Smooth muscle cell (in vitro differentiated cells): ENCODE data around the gene INTS1. TPM values are rescaled to one million over a fixed set of nuclear protein-coding genes. Genes with fewer than 3 reads are reported as not detected.

Source experiments
- DNase-seq: peaks from one replicate; lab custom pipeline; 2025; ENCODE audit not compliant: unreplicated experiment; lab: John Stamatoyannopoulos, UW
- H2AFZ ChIP-seq: fragments of 200-600 bp; sonication (generic); 2 replicates; pipeline ENCODE4 v1.6.0; 2016; ENCODE audit warnings: antibody characterized with exemption, low read depth, mild to moderate bottlenecking
- H3F3A ChIP-seq: fragments of 200-600 bp; sonication (generic); 2 replicates; pipeline ENCODE4 v1.6.0; 2017; ENCODE audit warnings: antibody characterized with exemption, low read depth
- H3K27ac ChIP-seq: fragments of 200-600 bp; sonication (generic); 2 replicates; pipeline ENCODE4 v1.5.1; 2016; ENCODE audit warnings: low read depth, mild to moderate bottlenecking
- H3K27me3 ChIP-seq: fragments of 200-600 bp; sonication (generic); 2 replicates; pipeline ENCODE4 v1.6.1; 2016; ENCODE audit warnings: low read depth, mild to moderate bottlenecking
- H3K36me3 ChIP-seq: fragments of 200-600 bp; sonication (generic); 2 replicates; pipeline ENCODE4 v1.5.1; 2016; ENCODE audit warnings: low read depth
- H3K4me1 ChIP-seq: fragments of 200-600 bp; sonication (generic); 2 replicates; pipeline ENCODE4 v1.5.1; 2016; ENCODE audit warnings: low read depth
- H3K4me2 ChIP-seq: fragments of 200-600 bp; sonication (generic); 2 replicates; pipeline ENCODE4 v1.6.0; 2016; ENCODE audit warnings: mild to moderate bottlenecking
- H3K4me3 ChIP-seq: fragments of 200-600 bp; sonication (generic); 2 replicates; pipeline ENCODE4 v1.5.1; 2016; ENCODE audit warnings: mild to moderate bottlenecking
- H3K79me2 ChIP-seq: fragments of 200-600 bp; sonication (generic); 2 replicates; pipeline ENCODE4 v1.6.0; 2016; ENCODE audit warnings: low read depth, mild to moderate bottlenecking
- H3K9ac ChIP-seq: fragments of 200-600 bp; sonication (generic); 2 replicates; pipeline ENCODE4 v1.6.0; 2016; ENCODE audit warnings: low read depth
- H3K9me3 ChIP-seq: fragments of 200-600 bp; sonication (generic); replicated peaks from 2 replicates; pipeline ENCODE4 v1.5.1; 2016; ENCODE audit warnings: low read depth
- H4K20me1 ChIP-seq: fragments of 200-600 bp; sonication (generic); 2 replicates; pipeline ENCODE4 v1.6.0; 2016; ENCODE audit warnings: low read depth
- CTCF ChIP-seq: fragments of 200-600 bp; sonication (generic); IDR thresholded peaks from 2 replicates; pipeline ENCODE4 v1.5.1; 2017; ENCODE audit warnings: borderline replicate concordance, mild to moderate bottlenecking, antibody characterized with exemption; ENCODE audit not compliant: insufficient read depth, poor library complexity, severe bottlenecking
- WGBS: methylation state at CpG from one replicate; pipeline ENCODE4 v1.1.7; 2016; ENCODE audit warnings: low lambda C conversion rate; 5-methylcytosine and 5-hydroxymethylcytosine counted together
- polyA plus RNA-seq: library from polyadenylated mRNA; unstranded; fragments of >200 nt; fragmentation: Nextera tagmentation; extraction: Ambion mirVana; gene quantifications from 2 replicates; pipeline ENCODE4 v1.2.1, GENCODE V29; 2016
- total RNA-seq: library from RNA; depleted of rRNA; stranded (reverse); fragments of >200 nt; gene quantifications from 2 replicates; pipeline ENCODE4 v1.2.3, GENCODE V29; 2014

The INTS1 gene
- total and polyA plus RNA-seq, 2 experiments from 2014 or later, result 18.2 to 51.2 TPM

GRCh38 chr7:1513657-1514095 is 9.5 kb upstream of the INTS1 start:
- Histone ChIP-seq H3K4me3 (no peak overlapping the region), H3K36me3 (no peaks in the 10 kb centered on the region), H3K27me3 (no peaks in the 10 kb centered on the region), H3K4me2 (no peak overlapping the region), H2AFZ (no peak overlapping the region), H3K27ac (no peak overlapping the region), H3K9me3 (no peaks in the 10 kb centered on the region), H4K20me1 (no peaks in the 10 kb centered on the region), H3F3A (no peaks in the 10 kb centered on the region), H3K4me1 (no peaks in the 10 kb centered on the region), H3K9ac (no peak overlapping the region), H3K79me2 (no peaks in the 10 kb centered on the region)
- no peak for TF ChIP-seq CTCF
- WGBS, result 94% methylated on average over 20 of the region's 20 CpGs
- DNase-seq, result no peak

- WGBS, result 77% methylated on average over 35 of the region's 35 CpGs
- Histone ChIP-seq H3K36me3 (no peaks in the 10 kb centered on the region), H3K4me1 (no peaks in the 10 kb centered on the region), H3K4me2 (no peak overlapping the region), H2AFZ (no peak overlapping the region), H3K9ac (no peak overlapping the region), H3K79me2 (no peaks in the 10 kb centered on the region), H4K20me1 (no peaks in the 10 kb centered on the region), H3K9me3 (no peaks in the 10 kb centered on the region), H3F3A (no peaks in the 10 kb centered on the region), H3K4me3 (no peak overlapping the region), H3K27ac (no peak overlapping the region), H3K27me3 (no peaks in the 10 kb centered on the region)
- DNase-seq, result no peak
- no peak for TF ChIP-seq CTCF
These were observed 8.8 kb upstream of the INTS1 start for GRCh38 chr7:1512781-1513656.

GRCh38 chr7:1511444-1512422 is 7.5 kb upstream of the INTS1 start:
- WGBS, result 92% methylated on average over 30 of the region's 30 CpGs
- no peak for TF ChIP-seq CTCF

More at GRCh38 chr7:1511444-1512422, 7.5 kb upstream of the INTS1 start:
- H3K9me3 ChIP-seq, result no peaks in the 10 kb centered on the region
- no peaks in the 10 kb centered on the region for H4K20me1 ChIP-seq
- H3K36me3 ChIP-seq, result no peaks in the 10 kb centered on the region
- no peak for DNase-seq
- no peaks in the 10 kb centered on the region for H3K27me3 ChIP-seq
- H3K4me3 ChIP-seq, result no peak overlapping the region
- H3F3A ChIP-seq, result no peaks in the 10 kb centered on the region
- H3K4me1 ChIP-seq, result no peaks in the 10 kb centered on the region
- no peak overlapping the region for H3K27ac ChIP-seq
- H3K4me2 ChIP-seq, result no peak overlapping the region
- no peak overlapping the region for H2AFZ ChIP-seq
- no peak overlapping the region for H3K9ac ChIP-seq
- no peaks in the 10 kb centered on the region for H3K79me2 ChIP-seq
